ENCODE data around the gene DPYSL4. TPM values are rescaled to one million over a fixed set of nuclear protein-coding genes. Genes with fewer than 3 reads are reported as not detected.
"Not testable (repeated sequence)": the region's sequence is repeated elsewhere in the genome, so short reads cannot be mapped to it uniquely, and the experiment has no call there.

DPYSL4 gene
- total and polyA plus RNA-seq, 2 of the 13 experiments (the other 11 are each of a cell fraction or from before 2014, with no cell fraction given), result 0.84 to 1.2 TPM

- TF ChIP-seq, protein P1, sequence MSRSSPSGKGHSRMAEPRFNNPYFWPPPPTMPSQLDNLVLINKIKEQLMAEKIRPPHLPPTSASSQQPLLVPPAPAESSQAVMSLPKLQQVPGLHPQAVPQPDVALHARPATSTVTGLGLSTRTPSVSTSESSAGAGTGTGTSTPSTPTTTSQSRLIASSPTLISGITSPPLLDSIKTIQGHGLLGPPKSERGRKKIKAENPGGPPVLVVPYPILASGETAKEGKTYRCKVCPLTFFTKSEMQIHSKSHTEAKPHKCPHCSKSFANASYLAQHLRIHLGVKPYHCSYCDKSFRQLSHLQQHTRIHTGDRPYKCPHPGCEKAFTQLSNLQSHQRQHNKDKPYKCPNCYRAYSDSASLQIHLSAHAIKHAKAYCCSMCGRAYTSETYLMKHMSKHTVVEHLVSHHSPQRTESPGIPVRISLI (CRISPR knock-in tag; IDR thresholded peaks at IDR 0.05; ENCODE audit: borderline replicate concordance), result no peak
- TF ChIP-seq TP53 (CRISPR knock-in tag; conservative IDR thresholded peaks at IDR 0.05), result no peak
- TF ChIP-seq, protein P2, sequence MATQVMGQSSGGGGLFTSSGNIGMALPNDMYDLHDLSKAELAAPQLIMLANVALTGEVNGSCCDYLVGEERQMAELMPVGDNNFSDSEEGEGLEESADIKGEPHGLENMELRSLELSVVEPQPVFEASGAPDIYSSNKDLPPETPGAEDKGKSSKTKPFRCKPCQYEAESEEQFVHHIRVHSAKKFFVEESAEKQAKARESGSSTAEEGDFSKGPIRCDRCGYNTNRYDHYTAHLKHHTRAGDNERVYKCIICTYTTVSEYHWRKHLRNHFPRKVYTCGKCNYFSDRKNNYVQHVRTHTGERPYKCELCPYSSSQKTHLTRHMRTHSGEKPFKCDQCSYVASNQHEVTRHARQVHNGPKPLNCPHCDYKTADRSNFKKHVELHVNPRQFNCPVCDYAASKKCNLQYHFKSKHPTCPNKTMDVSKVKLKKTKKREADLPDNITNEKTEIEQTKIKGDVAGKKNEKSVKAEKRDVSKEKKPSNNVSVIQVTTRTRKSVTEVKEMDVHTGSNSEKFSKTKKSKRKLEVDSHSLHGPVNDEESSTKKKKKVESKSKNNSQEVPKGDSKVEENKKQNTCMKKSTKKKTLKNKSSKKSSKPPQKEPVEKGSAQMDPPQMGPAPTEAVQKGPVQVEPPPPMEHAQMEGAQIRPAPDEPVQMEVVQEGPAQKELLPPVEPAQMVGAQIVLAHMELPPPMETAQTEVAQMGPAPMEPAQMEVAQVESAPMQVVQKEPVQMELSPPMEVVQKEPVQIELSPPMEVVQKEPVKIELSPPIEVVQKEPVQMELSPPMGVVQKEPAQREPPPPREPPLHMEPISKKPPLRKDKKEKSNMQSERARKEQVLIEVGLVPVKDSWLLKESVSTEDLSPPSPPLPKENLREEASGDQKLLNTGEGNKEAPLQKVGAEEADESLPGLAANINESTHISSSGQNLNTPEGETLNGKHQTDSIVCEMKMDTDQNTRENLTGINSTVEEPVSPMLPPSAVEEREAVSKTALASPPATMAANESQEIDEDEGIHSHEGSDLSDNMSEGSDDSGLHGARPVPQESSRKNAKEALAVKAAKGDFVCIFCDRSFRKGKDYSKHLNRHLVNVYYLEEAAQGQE (IDR thresholded peaks at IDR 0.05; ENCODE audit: borderline replicate concordance in 1 of 2, low read depth in 1 of 2, low read length in 2 of 2), result no peak
- TF ChIP-seq HNRNPL (IDR thresholded peaks at IDR 0.05; ENCODE audit: low read depth, low read length), result no peak
- no peak for TF ChIP-seq KLF11 (CRISPR knock-in tag; IDR thresholded peaks at IDR 0.05)
Measured at GRCh38 chr10:132220061-132220460, 33.3 kb downstream of the DPYSL4 start (continued).

DNA sequence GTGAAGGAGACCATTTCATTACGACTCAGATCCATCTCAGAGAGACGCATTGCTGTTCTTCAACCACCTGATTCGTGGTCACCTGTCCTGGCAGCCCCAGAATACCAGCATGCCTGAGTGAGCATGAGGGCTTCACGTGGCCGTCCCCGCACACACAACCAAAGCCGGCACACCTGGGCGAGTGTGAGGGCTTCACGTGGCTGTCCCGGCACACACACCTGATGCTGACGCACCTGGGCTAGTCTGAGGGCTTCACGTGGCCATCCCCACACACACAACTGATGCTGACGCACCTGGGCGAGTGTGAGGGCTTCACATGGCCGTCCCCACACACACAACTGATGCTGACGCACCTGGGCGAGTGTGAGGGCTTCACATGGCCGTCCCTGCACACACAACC lies 34.2 kb downstream of the DPYSL4 start:
- intact Hi-C loops (cut with micrococcal nuclease; ENCODE audit: unreplicated experiment); H3K27me3 ChIP-seq (ENCODE audit: control insufficient read depth in 1 of 2, insufficient read depth in 2 of 2, low read length in 2 of 2); FAIRE-seq; CTCF ChIA-PET (ENCODE audit: low intra/inter-chr PET ratio, low total read pairs); DNase-seq (ENCODE audit: low spot score); BruUV-seq (replicated peaks); H4K20me1 ChIP-seq (ENCODE audit: insufficient read depth, low read length); H3K9ac ChIP-seq (ENCODE audit: insufficient read depth, low read depth, low read length); H2AFZ ChIP-seq (ENCODE audit: low read length); H3K79me2 ChIP-seq (ENCODE audit: insufficient read depth, low read length); H3K36me3 ChIP-seq (replicated peaks in 1 of 2; ENCODE audit: control insufficient read depth in 1 of 2, insufficient read depth in 2 of 2, low read length in 2 of 2); POLR2A ChIA-PET; H3K4me3 ChIP-seq (replicated peaks in 1 of 3; ENCODE audit: insufficient read depth in 1 of 3, low read depth in 2 of 3, low read length in 3 of 3); ATAC-seq; H3K4me2 ChIP-seq (ENCODE audit: low read depth, low read length); H3K27ac ChIP-seq (ENCODE audit: extremely low read length, insufficient read depth, low read length); H3K4me1 ChIP-seq (ENCODE audit: insufficient read depth, low read length): not testable (repeated sequence)
- in situ Hi-C loops (cut with HindIII; ENCODE audit: extremely low pct_ligation_motif_present, low pct_unique_long_range_greater_than_20kb), result loop anchor here (5.0 kb wide), 2 partner anchors 126 to 231 kb away; no protein-coding TSS in a partner anchor
- peaks cover 12% of the 10 kb centered on the region for H3K9me3 ChIP-seq (ENCODE audit: low read length)
- 87% methylated on average over 14 of the region's 18 CpGs for WGBS (ENCODE audit: low lambda C conversion rate)
